MCF 10A (cell line): ENCODE measurements around the gene SH3YL1. TPM values are rescaled to one million over a fixed set of nuclear protein-coding genes. Genes with fewer than 3 reads are reported as not detected.

Source experiments
- BruUV-seq: library from RNA; stranded (reverse); fragments of 400-500 nt; replicated peaks from 2 replicates; lab custom pipeline; 2021; lab: Mats Ljungman, UMichigan
- CTCF ChIA-PET: fragments of 300-600 bp; sonication (Branson Sonifier 250); formaldehyde crosslinking; extraction: SDS; loops from one replicate; lab custom pipeline; 2021; ENCODE audit warnings: antibody characterized with exemption, inconsistent platforms; lab: Yijun Ruan, JAX
- POLR2A ChIA-PET: fragments of 300-600, 350-650 bp; sonication (Branson Sonifier 250); formaldehyde crosslinking; extraction: SDS; loops from one replicate; lab custom pipeline; 2020; ENCODE audit warnings: antibody characterized with exemption, inconsistent platforms; lab: Yijun Ruan, JAX
- DNase-seq: peaks from one replicate; pipeline ENCODE4 v3.0.0-alpha.2; 2018; ENCODE audit not compliant: unreplicated experiment
- H3K27ac Mint-ChIP-seq: one replicate; pipeline ENCODE4 v1.8.0; 2022; ENCODE audit warnings: mild to moderate bottlenecking, low read depth, mixed read lengths; ENCODE audit not compliant: unreplicated experiment
- H3K27me3 Mint-ChIP-seq: one replicate; pipeline ENCODE4 v1.8.0; 2022; ENCODE audit warnings: mixed read lengths; ENCODE audit not compliant: insufficient read depth, unreplicated experiment
- H3K36me3 Mint-ChIP-seq: one replicate; pipeline ENCODE4 v1.8.0; 2022; ENCODE audit warnings: mild to moderate bottlenecking, moderate library complexity, mixed read lengths; ENCODE audit not compliant: insufficient read depth, unreplicated experiment
- H3K4me1 Mint-ChIP-seq: one replicate; pipeline ENCODE4 v1.8.0; 2022; ENCODE audit warnings: mixed read lengths; ENCODE audit not compliant: insufficient read depth, unreplicated experiment
- H3K4me3 Mint-ChIP-seq: one replicate; pipeline ENCODE4 v1.8.0; 2022; ENCODE audit warnings: mild to moderate bottlenecking, moderate library complexity, mixed read lengths; ENCODE audit not compliant: unreplicated experiment
- H3K9me3 Mint-ChIP-seq: one replicate; pipeline ENCODE4 v1.8.0; 2022; ENCODE audit warnings: mixed read lengths; ENCODE audit not compliant: unreplicated experiment
- CTCF ChIP-seq: fragments of 200-600 bp; IDR thresholded peaks from one replicate; pipeline ENCODE4 v1.8.0; 2022; ENCODE audit warnings: antibody characterized with exemption, mild to moderate bottlenecking; ENCODE audit not compliant: unreplicated experiment
- intact Hi-C: fragments of 100-400 bp; cut with micrococcal nuclease; formaldehyde crosslinking; loops from 2 replicates; pipeline ENCODE4 v1.14.1; 2022
- total RNA-seq: library from RNA; stranded (reverse); gene quantifications from 2 replicates; pipeline ENCODE4 v1.2.3, GENCODE V29; 2022

SH3YL1 gene
- total RNA-seq, 1 experiment from 2014 or later, result 47.4 TPM

- no peak for DNase-seq
- H3K9me3 Mint-ChIP-seq, result no peaks in the 10 kb centered on the region
- BruUV-seq, result no TSS peak
- no peak overlapping the region for H3K4me3 Mint-ChIP-seq
- intact Hi-C loops, result no loop called here
- no peak for TF ChIP-seq CTCF
- no peaks in the 10 kb centered on the region for H3K27me3 Mint-ChIP-seq
- ChIA-PET CTCF (no interaction called here), POLR2A (interaction anchor here (0.6 kb wide), 1 partner anchor 11 kb away, joined by 3 read pairs; no protein-coding TSS in a partner anchor)
- H3K36me3 Mint-ChIP-seq, result peaks cover 23% of the 10 kb centered on the region
- H3K27ac Mint-ChIP-seq, result no peak overlapping the region
- no peaks in the 10 kb centered on the region for H3K4me1 Mint-ChIP-seq
These were observed 11.7 kb downstream of the SH3YL1 start for GRCh38 chr2:252001-252602.

GRCh38 chr2:249538-250042 lies 14.2 kb downstream of the SH3YL1 start:
- ChIA-PET POLR2A (interaction anchor here (0.7 kb wide), 1 partner anchor 9 kb away, joined by 3 read pairs; no protein-coding TSS in a partner anchor), CTCF (interaction anchor here (1.5 kb wide), 1 partner anchor 389 kb away, joined by 3 read pairs; no protein-coding TSS in a partner anchor)
- no peak for DNase-seq
- no TSS peak for BruUV-seq
- Mint-ChIP-seq H3K27ac (no peak overlapping the region), H3K4me1 (peaks cover 8% of the 10 kb centered on the region), H3K4me3 (no peak overlapping the region), H3K36me3 (peaks cover 44% of the 10 kb centered on the region), H3K9me3 (no peaks in the 10 kb centered on the region), H3K27me3 (no peaks in the 10 kb centered on the region)
- no peak for TF ChIP-seq CTCF
- intact Hi-C loops, result loop anchor here (10.0 kb wide), 1 partner anchor 275 kb away; no protein-coding TSS in a partner anchor

GRCh38 chr2:248724-249123 lies 15.1 kb downstream of the SH3YL1 start:
- ChIA-PET POLR2A (no interaction called here), CTCF (interaction anchor here (1.5 to 2.1 kb wide), 2 partner anchors 11 to 389 kb away, joined by 3 to 8 read pairs; no protein-coding TSS in a partner anchor)
- intact Hi-C loops, result loop anchor here (10.0 kb wide), 1 partner anchor 276 kb away; no protein-coding TSS in a partner anchor
- TF ChIP-seq CTCF, result no peak
- H3K4me1 Mint-ChIP-seq, result peaks cover 8% of the 10 kb centered on the region
- no peak overlapping the region for H3K4me3 Mint-ChIP-seq
- no peak overlapping the region for H3K27ac Mint-ChIP-seq
- BruUV-seq, result no TSS peak
- peaks cover 52% of the 10 kb centered on the region for H3K36me3 Mint-ChIP-seq
- DNase-seq, result no peak
- H3K27me3 Mint-ChIP-seq, result no peaks in the 10 kb centered on the region
- no peaks in the 10 kb centered on the region for H3K9me3 Mint-ChIP-seq

GRCh38 chr2:246489-247144 lies 17.2 kb downstream of the SH3YL1 start:
- H3K4me1 Mint-ChIP-seq, result peaks cover 8% of the 10 kb centered on the region
- peak; percentile 51 for TF ChIP-seq CTCF
- peaks cover 11% of the 10 kb centered on the region for H3K9me3 Mint-ChIP-seq
- BruUV-seq, result no TSS peak
- H3K27ac Mint-ChIP-seq, result no peak overlapping the region
- CTCF ChIA-PET, result interaction anchor here (0.6 to 2.4 kb wide), 16 partner anchors 9 to 1432 kb away, joined by 3 to 12 read pairs (median 4); no protein-coding TSS in a partner anchor
- H3K4me3 Mint-ChIP-seq, result no peak overlapping the region
- POLR2A ChIA-PET, result interaction anchor here (0.7 to 1.5 kb wide), 2 partner anchors 10 to 17 kb away, joined by 5 to 7 read pairs; partner anchors contain the start of gene SH3YL1
- intact Hi-C loops, result loop anchor here (1.0 to 10.0 kb wide), 2 partner anchors 278 to 391 kb away; no protein-coding TSS in a partner anchor
- peaks cover 63% of the 10 kb centered on the region for H3K36me3 Mint-ChIP-seq
- peak; percentile 70 for DNase-seq
- no peaks in the 10 kb centered on the region for H3K27me3 Mint-ChIP-seq
